Activated T-cell treated with anti-CD3 and anti-CD28 coated beads, Interleukin-2, amount 50 U/mL, for 24 hours (primary cell): ENCODE measurements around the gene SELENOM.

Experiments
- DNase-seq: peaks from one replicate; pipeline ENCODE4 v3.0.0-alpha.2; 2020
- H3K27ac Mint-ChIP-seq: 2 replicates; pipeline ENCODE4 v1.8.0; 2020; ENCODE audit warnings: mild to moderate bottlenecking, mixed read lengths
- H3K27me3 Mint-ChIP-seq: 2 replicates; pipeline ENCODE4 v1.8.0; 2020; ENCODE audit warnings: mixed read lengths
- H3K36me3 Mint-ChIP-seq: 2 replicates; pipeline ENCODE4 v1.8.0; 2020; ENCODE audit warnings: low read depth, mixed read lengths
- H3K4me1 Mint-ChIP-seq: 2 replicates; pipeline ENCODE4 v1.8.0; 2020; ENCODE audit warnings: low read depth, mixed read lengths
- H3K4me3 Mint-ChIP-seq: 2 replicates; pipeline ENCODE4 v1.8.0; 2020; ENCODE audit warnings: mild to moderate bottlenecking, moderate library complexity, mixed read lengths
- H3K9me3 Mint-ChIP-seq: 2 replicates; pipeline ENCODE4 v1.8.0; 2020; ENCODE audit warnings: mixed read lengths

Gene SELENOM

GRCh38 chr22:31094741-31095140 lies 12.6 kb downstream of the SELENOM start:
- DNase-seq = no peak
- Mint-ChIP-seq H3K4me1 (no peaks in the 10 kb centered on the region), H3K4me3 (no peak overlapping the region), H3K36me3 (no peaks in the 10 kb centered on the region), H3K9me3 (no peaks in the 10 kb centered on the region), H3K27ac (no peak overlapping the region), H3K27me3 (no peaks in the 10 kb centered on the region)

GRCh38 chr22:31094021-31094551 lies 13.3 kb downstream of the SELENOM start:
- Mint-ChIP-seq H3K4me1 (no peaks in the 10 kb centered on the region), H3K27me3 (no peaks in the 10 kb centered on the region)
- no peak for DNase-seq

GRCh38 chr22:31093086-31093850 lies 14.1 kb downstream of the SELENOM start:
- Mint-ChIP-seq H3K4me1 (no peaks in the 10 kb centered on the region), H3K36me3 (no peaks in the 10 kb centered on the region), H3K27ac (no peak overlapping the region), H3K9me3 (no peaks in the 10 kb centered on the region), H3K4me3 (no peak overlapping the region), H3K27me3 (no peaks in the 10 kb centered on the region)
- DNase-seq = no peak

More at GRCh38 chr22:31094021-31094551, 13.3 kb downstream of the SELENOM start:
- H3K9me3 Mint-ChIP-seq = no peaks in the 10 kb centered on the region
- no peak overlapping the region for H3K4me3 Mint-ChIP-seq
- H3K27ac Mint-ChIP-seq = no peak overlapping the region
- no peaks in the 10 kb centered on the region for H3K36me3 Mint-ChIP-seq

DNA sequence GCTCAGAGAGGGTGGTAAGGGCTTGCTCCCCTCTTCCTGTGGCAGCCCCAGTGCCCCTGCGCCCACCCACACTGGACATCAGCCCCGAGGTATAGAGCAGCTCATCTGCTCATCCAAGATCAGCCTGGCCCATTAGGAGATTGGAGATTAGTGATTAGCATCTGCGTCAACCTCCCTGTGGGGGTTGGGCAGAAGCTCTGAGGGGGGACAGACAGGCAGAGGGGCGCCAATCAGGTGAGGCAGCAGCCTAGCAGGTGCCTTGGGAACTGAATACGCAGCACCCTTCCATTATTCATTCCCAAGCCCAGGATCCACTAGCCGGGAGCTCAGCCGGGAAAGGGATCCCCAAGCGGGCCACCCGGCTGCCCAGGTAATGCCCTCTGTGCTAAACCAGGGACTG lies 15.2 kb downstream of the SELENOM start:
- Mint-ChIP-seq H3K27ac (no peak overlapping the region), H3K9me3 (no peaks in the 10 kb centered on the region), H3K4me1 (no peaks in the 10 kb centered on the region), H3K27me3 (no peaks in the 10 kb centered on the region), H3K4me3 (no peak overlapping the region), H3K36me3 (no peaks in the 10 kb centered on the region)
- no peak for DNase-seq

DNA sequence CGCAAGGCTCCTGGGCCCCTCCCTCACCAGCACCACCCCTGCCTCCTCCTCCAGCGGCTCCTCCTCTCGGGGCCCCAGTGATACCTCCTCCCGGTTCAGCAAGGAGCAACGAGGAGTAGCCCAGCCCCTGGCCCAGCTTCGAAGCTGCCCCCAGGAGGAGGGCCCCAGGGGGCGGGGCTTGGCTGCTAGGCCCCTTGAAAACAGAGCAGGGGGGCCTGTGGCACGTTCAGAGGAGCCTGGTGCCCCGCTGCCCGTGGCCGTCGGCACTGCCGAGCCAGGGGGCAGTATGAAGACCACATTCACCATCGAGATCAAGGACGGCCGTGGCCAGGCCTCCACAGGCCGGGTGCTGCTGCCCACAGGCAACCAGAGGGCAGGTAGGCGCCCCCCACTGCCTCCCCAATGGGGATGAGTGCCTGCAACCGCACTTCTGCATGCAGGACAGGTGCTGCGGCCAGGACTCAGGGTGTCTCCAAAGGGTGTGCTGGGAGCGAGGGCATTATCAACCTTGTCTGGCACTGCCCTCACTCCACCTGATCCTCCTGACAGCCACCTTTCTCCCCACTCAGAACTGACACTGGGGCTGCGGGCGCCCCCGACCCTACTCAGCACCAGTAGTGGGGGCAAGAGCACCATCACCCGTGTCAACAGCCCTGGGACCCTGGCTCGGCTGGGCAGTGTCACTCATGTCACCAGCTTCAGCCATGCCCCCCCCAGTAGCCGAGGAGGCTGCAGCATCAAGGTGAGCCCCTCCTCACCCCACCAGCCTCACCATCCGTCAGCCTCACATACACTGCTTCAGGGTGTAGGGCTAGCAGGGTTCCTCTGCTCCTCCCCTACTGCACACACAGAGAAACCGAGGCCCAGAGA lies 16.0 kb downstream of the SELENOM start:
- Mint-ChIP-seq H3K4me3 (no peak overlapping the region), H3K27ac (no peak overlapping the region), H3K4me1 (no peaks in the 10 kb centered on the region), H3K9me3 (no peaks in the 10 kb centered on the region), H3K27me3 (no peaks in the 10 kb centered on the region), H3K36me3 (no peaks in the 10 kb centered on the region)
- no peak for DNase-seq

GRCh38 chr22:31090217-31091085 lies 16.9 kb downstream of the SELENOM start:
- H3K4me3 Mint-ChIP-seq = no peak overlapping the region
- H3K9me3 Mint-ChIP-seq = no peaks in the 10 kb centered on the region
- no peak overlapping the region for H3K27ac Mint-ChIP-seq
- H3K4me1 Mint-ChIP-seq = no peaks in the 10 kb centered on the region
- no peaks in the 10 kb centered on the region for H3K27me3 Mint-ChIP-seq
- no peak for DNase-seq
- no peaks in the 10 kb centered on the region for H3K36me3 Mint-ChIP-seq

DNA sequence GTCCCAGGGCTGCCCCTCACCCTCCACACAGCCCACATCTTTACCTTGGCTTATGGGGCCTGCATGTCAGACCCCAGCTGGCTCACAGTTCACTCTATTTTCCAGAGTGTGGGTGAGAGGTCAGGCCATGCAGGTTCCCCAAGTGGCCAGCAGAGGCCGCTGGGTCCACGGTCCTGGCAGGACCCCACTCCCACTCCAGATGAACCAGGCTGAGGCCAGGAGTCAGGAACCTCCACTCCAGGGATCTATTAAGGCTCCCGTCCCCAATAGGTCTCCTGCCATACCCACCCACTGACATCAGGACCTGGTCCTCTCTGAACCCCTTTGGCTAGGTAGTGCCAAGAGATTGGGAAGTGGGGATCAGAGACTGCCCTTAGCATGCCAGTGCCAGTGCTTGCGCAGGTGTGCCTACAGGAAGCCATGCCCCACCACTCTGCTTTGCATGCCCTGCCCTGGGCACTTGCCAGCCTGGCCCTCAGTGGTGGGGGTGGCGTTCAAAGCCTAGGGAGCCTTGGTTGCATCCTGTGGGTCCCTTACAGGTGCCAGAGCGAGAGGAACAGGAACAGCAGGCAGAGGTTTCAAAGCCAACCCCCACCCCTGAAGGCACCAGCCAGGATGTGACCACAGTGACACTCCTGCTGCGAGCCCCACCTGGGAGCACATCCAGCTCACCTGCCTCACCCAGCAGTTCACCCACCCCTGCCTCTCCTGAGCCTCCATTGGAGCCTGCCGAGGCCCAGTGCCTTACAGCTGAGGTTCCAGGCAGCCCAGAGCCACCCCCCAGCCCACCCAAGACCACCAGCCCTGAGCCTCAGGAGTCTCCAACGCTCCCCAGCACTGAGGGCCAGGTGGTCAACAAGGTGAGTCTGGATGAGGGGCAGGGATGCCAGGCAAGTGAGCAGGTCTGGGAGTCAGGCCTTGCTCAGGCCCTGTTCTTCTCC lies 17.9 kb downstream of the SELENOM start:
- peaks cover 2% of the 10 kb centered on the region for H3K4me1 Mint-ChIP-seq
- H3K4me3 Mint-ChIP-seq = no peak overlapping the region
- DNase-seq = peak; percentile 61
- no peaks in the 10 kb centered on the region for H3K9me3 Mint-ChIP-seq
- no peak overlapping the region for H3K27ac Mint-ChIP-seq
- H3K36me3 Mint-ChIP-seq = peaks cover 2% of the 10 kb centered on the region
- no peaks in the 10 kb centered on the region for H3K27me3 Mint-ChIP-seq

- Mint-ChIP-seq H3K4me1 (peaks cover 12% of the 10 kb centered on the region), H3K36me3 (peaks cover 9% of the 10 kb centered on the region), H3K27ac (no peak overlapping the region), H3K27me3 (no peaks in the 10 kb centered on the region), H3K4me3 (no peak overlapping the region), H3K9me3 (no peaks in the 10 kb centered on the region)
- DNase-seq = no peak
Observed at GRCh38 chr22:31088233-31088986, 19.0 kb downstream of the SELENOM start.

- peaks cover 9% of the 10 kb centered on the region for H3K36me3 Mint-ChIP-seq
- no peaks in the 10 kb centered on the region for H3K9me3 Mint-ChIP-seq
- no peak overlapping the region for H3K27ac Mint-ChIP-seq
- DNase-seq = no peak
- no peaks in the 10 kb centered on the region for H3K27me3 Mint-ChIP-seq
- H3K4me1 Mint-ChIP-seq = peaks cover 18% of the 10 kb centered on the region
- no peak overlapping the region for H3K4me3 Mint-ChIP-seq
Observed at GRCh38 chr22:31087744-31088215, 19.6 kb downstream of the SELENOM start.

- H3K27ac Mint-ChIP-seq = no peak overlapping the region
- H3K36me3 Mint-ChIP-seq = peaks cover 9% of the 10 kb centered on the region
- no peaks in the 10 kb centered on the region for H3K27me3 Mint-ChIP-seq
- H3K4me3 Mint-ChIP-seq = no peak overlapping the region
- DNase-seq = no peak
- peaks cover 28% of the 10 kb centered on the region for H3K4me1 Mint-ChIP-seq
- no peaks in the 10 kb centered on the region for H3K9me3 Mint-ChIP-seq
Observed at GRCh38 chr22:31086703-31087330, 20.6 kb downstream of the SELENOM start.

GRCh38 chr22:31085928-31086327 lies 21.4 kb downstream of the SELENOM start:
- Mint-ChIP-seq H3K9me3 (no peaks in the 10 kb centered on the region), H3K27me3 (no peaks in the 10 kb centered on the region), H3K4me3 (peak overlapping the region; percentile 91), H3K27ac (no peak overlapping the region), H3K4me1 (peaks cover 37% of the 10 kb centered on the region), H3K36me3 (peaks cover 9% of the 10 kb centered on the region)
- no peak for DNase-seq

GRCh38 chr22:31085493-31085824 lies 21.9 kb downstream of the SELENOM start:
- H3K9me3 Mint-ChIP-seq = no peaks in the 10 kb centered on the region
- peak overlapping the region; percentile 96 for H3K27ac Mint-ChIP-seq
- H3K4me3 Mint-ChIP-seq = peak overlapping the region; percentile 91
- H3K36me3 Mint-ChIP-seq = peaks cover 9% of the 10 kb centered on the region
- no peak for DNase-seq
- H3K27me3 Mint-ChIP-seq = no peaks in the 10 kb centered on the region
- peaks cover 41% of the 10 kb centered on the region for H3K4me1 Mint-ChIP-seq
